GM18951 (cell line): ENCODE data around the gene PSME1.

ENCODE experiments used
- POLR2A ChIP-seq: IDR thresholded peaks from 4 replicates; pipeline ENCODE4 v1.6.1; 2011; ENCODE audit warnings: mild to moderate bottlenecking; ENCODE audit not compliant: insufficient read length, insufficient read depth; ENCODE audit errors: extremely low read depth
- in situ Hi-C: fragments of 300-500 bp; cut with MboI; formaldehyde crosslinking; loops from one replicate; pipeline ENCODE4 v1.12.0; 2022; ENCODE audit warnings: low sequenced_read_pairs, mixed read lengths, inconsistent platforms; ENCODE audit not compliant: unreplicated experiment

Gene PSME1

GRCh38 chr14:24150567-24150966 is 14.6 kb downstream of the PSME1 start:
- in situ Hi-C loops: no loop called here

GRCh38 chr14:24150993-24151392 is 15.0 kb downstream of the PSME1 start:
- in situ Hi-C loops: no loop called here
- no peak for TF ChIP-seq POLR2A

More at GRCh38 chr14:24150567-24150966, 14.6 kb downstream of the PSME1 start:
- TF ChIP-seq POLR2A: no peak

- TF ChIP-seq POLR2A: no peak
- in situ Hi-C loops: no loop called here
These were observed 15.5 kb downstream of the PSME1 start for GRCh38 chr14:24151404-24152080.

- in situ Hi-C loops: no loop called here
- TF ChIP-seq POLR2A: no peak
These were observed 19.1 kb downstream of the PSME1 start for GRCh38 chr14:24155100-24155499.

- no peak for TF ChIP-seq POLR2A
- in situ Hi-C loops: no loop called here
These were observed 20.8 kb downstream of the PSME1 start for GRCh38 chr14:24156840-24157239.

GRCh38 chr14:24157331-24157730 is 21.3 kb downstream of the PSME1 start:
- TF ChIP-seq POLR2A: no peak
- in situ Hi-C loops: no loop called here

GRCh38 chr14:24159777-24160498 is 23.9 kb downstream of the PSME1 start:
- TF ChIP-seq POLR2A: no peak
- in situ Hi-C loops: no loop called here

GRCh38 chr14:24160499-24160849 is 24.5 kb downstream of the PSME1 start:
- in situ Hi-C loops: no loop called here

GRCh38 chr14:24160850-24161804 is 25.1 kb downstream of the PSME1 start, which contains the start of gene IRF9:
IRF9 (plus strand) TSS chr14:24161265; CDS start chr14:24162145, 880 bp downstream.
- in situ Hi-C loops: no loop called here

More at GRCh38 chr14:24160499-24160849, 24.5 kb downstream of the PSME1 start:
- TF ChIP-seq POLR2A: no peak

GRCh38 chr14:24162093-24162492 is 26.1 kb downstream of the PSME1 start:
- no peak for TF ChIP-seq POLR2A
- in situ Hi-C loops: no loop called here

More at GRCh38 chr14:24160850-24161804, 25.1 kb downstream of the PSME1 start, which contains the start of gene IRF9:
- peak; percentile 96 for TF ChIP-seq POLR2A

- in situ Hi-C loops: no loop called here
- TF ChIP-seq POLR2A: no peak
These were observed 28.6 kb downstream of the PSME1 start for GRCh38 chr14:24164518-24164991.

GRCh38 chr14:24165785-24166184 is 29.8 kb downstream of the PSME1 start:
- TF ChIP-seq POLR2A: no peak
- in situ Hi-C loops: no loop called here

- no peak for TF ChIP-seq POLR2A
- in situ Hi-C loops: no loop called here
These were observed 31.6 kb downstream of the PSME1 start for GRCh38 chr14:24167469-24168114.
